HG02884 (cell line): ENCODE results near the gene CLVS2.

Experiments
- ATAC-seq: cut with Tn5 transposase; IDR thresholded peaks from one replicate; pipeline ENCODE4 v1.9.1; 2021; ENCODE audit warnings: mild to moderate bottlenecking, moderate library complexity; ENCODE audit not compliant: unreplicated experiment

CLVS2 gene

GRCh38 chr6:123024976-123025375 is 28.9 kb downstream of the CLVS2 start:
- ATAC-seq, result no peak

- no peak for ATAC-seq
These were observed 31.4 kb downstream of the CLVS2 start for GRCh38 chr6:123027408-123027807.

- no peak for ATAC-seq
These were observed 32.2 kb downstream of the CLVS2 start for GRCh38 chr6:123028263-123028662.

GRCh38 chr6:123030282-123030681 is 34.2 kb downstream of the CLVS2 start:
- no peak for ATAC-seq

- ATAC-seq, result no peak
These were observed 40.6 kb downstream of the CLVS2 start for GRCh38 chr6:123036648-123037047.

DNA sequence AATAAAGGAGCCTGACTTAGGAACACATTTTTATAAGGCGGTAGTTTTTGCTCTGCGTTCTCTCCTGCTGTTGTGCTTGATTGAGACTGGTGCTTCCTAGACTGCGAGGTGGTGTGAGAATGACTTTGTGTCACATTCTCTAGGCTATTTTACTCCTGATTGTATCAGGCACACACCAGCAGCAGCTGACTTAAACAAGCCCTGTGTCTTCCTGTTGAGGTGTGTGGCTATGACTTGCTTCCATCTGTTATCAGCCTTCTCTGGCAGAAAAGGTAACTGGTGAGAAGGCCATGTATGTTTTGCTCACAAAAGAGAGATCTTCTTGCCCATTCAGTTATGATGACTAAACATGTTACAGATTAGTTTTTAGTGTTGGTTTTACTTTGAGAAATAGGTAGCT is 43.4 kb downstream of the CLVS2 start:
- ATAC-seq, result no peak

- ATAC-seq, result no peak
These were observed 46.4 kb downstream of the CLVS2 start for GRCh38 chr6:123042401-123042800.

DNA sequence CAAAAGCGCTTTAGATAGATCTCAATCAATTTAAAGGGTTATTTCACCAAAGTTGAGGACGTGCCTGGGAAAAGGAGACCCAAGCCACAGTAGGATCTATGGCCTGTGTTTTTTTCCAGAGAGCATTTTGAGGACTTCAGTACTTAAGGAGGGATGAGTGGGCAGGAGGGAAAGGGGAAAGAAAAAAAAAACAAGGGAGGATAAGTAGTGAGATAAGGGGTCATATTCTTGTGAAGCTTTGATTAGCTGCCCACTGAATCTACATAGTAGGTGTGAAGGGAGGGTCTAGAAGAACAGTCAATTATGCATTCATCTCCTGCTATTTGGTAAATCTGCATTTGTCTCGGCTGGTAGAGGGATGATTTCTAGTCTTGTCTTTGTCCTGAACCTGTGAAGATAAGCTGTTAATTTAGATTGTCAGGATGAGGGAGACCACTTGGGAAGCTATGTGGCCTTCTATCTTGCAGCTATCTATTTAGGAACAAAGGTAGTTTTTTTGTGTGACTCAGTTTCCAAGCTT is 48.4 kb downstream of the CLVS2 start:
- no peak for ATAC-seq

- no peak for ATAC-seq
These were observed 57.7 kb downstream of the CLVS2 start for GRCh38 chr6:123053602-123054225.

- ATAC-seq, result no peak
These were observed 59.2 kb downstream of the CLVS2 start for GRCh38 chr6:123055256-123055655.

- no peak for ATAC-seq
These were observed 66.6 kb downstream of the CLVS2 start for GRCh38 chr6:123062670-123063069.

DNA sequence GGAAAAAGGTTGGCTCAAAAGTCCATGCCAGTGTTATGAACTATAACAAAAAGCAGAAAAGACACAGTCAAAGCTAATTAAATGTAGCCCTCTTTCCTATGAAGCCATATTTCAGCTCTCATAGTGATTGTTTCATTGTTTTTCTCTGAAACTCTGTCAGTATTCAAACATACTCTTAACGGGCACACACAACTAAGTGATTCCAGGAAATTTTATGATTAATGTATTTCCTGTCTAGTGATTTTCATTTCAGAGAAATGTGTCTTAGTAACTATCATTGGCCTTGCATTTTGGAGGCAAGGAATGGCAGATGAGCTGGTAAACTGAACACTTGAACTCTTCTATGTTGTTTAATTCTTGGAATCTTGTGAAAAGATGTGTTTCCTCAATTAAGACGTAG is 68.0 kb downstream of the CLVS2 start:
- no peak for ATAC-seq

DNA sequence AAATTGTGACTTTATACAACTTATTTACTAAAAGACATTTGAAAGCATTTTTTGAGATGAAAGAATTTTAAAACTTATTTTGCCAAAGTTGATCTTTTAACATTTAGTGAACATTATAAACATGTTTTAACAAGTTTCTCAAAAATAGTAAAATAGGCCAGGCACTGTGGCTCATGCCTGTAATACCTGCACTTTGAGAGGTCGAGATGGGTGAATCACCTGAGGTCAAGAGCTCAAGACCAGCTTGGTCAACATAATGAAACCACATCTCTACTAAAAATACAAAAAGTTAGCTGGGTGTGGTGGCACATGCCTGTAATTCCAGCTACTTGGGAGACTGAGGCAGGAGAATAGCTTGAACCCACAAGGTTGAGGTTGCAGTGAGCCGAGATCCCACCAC is 78.6 kb downstream of the CLVS2 start:
- ATAC-seq, result no peak

- no peak for ATAC-seq
These were observed 89.4 kb downstream of the CLVS2 start for GRCh38 chr6:123085403-123085802.

DNA sequence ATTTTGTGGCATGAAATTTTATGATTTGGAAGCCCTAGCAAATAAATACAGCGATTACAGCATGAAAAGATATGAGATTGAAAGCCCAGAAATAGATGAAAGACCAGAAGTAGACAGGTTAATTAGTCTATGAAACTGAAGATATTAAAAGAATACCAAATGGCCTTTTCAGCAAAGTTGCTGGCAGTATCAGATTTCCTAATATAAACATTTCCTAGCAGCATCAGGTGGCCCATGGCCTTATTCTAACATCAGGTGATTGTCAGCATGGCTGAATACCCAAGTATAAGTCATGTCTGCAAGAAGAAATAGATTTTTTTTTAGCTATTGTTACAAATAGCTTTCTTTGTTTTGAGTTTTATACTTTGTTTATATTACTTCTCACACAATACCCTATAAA is 93.2 kb downstream of the CLVS2 start:
- ATAC-seq, result no peak

DNA sequence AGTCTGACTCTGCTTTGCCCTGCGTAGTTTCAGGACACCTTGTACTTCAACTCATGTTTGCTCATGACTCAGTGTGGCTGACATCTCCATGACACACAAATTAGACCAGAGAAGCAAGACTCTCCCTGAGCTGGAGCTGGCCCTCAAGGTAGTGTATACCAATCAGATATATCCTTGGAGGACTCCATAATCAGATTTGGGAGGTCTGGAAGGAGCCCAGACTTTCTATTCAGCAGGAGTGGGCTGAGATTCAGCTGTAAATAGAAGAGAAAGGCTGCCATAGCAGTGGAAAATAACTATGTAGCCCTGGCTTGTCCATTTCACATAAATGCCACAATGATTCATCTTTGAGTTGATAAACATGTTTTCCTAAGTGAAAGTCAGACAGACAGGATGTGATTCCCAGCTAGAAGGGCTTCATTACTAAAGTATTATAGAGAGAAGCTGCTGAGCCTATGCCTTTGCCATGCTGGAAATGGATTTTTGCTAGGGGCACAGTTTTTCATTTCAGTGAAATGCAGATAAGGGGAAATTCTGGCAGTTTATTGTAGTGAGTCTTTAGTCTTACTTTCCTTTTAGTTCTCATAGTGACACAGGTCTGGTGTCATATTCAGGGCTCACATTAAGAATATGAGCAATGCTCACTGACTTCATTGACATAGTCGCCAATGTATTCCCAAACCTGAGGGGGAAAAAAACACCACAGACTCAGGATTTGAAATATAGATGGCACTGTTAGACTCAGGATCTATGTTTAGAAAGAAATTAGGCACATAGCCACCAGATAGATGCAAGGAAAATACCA is 95.3 kb downstream of the CLVS2 start:
- no peak for ATAC-seq

DNA sequence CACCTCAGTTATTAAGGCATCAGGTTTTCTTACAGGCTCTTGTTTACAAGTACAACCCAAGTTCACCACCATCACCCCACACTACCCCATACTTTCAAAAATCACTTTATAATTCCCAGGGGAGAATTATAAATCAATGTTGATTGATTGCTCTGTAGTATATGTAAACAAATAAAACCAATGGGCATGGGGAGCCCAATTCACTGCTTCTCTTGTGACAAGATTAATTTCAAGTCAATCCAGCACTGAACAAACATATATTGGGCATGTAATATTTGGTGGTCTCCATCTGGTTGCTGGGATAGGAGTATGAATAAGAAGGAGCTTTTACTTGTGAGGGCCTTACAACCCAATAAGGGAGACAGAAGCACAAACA is 95.8 kb downstream of the CLVS2 start:
- no peak for ATAC-seq

DNA sequence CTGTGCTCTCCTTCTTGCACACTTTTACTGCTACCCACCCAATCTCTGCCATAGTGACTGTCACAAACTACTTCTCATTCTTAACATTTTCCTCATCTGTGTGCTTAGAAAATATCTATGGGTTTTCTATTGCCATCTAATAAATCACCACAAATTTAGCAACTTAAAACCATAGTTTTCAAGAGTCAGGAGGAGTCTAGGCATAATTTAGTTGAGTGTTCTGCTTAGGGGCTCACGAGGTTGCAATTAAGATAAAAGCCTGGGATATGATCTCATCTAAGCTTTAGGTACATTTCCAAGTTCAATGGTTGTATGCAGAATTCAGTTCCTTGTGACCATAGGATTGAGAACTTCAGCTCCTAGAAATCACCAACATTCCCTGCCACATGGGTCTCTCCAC is 98.8 kb downstream of the CLVS2 start:
- no peak for ATAC-seq

DNA sequence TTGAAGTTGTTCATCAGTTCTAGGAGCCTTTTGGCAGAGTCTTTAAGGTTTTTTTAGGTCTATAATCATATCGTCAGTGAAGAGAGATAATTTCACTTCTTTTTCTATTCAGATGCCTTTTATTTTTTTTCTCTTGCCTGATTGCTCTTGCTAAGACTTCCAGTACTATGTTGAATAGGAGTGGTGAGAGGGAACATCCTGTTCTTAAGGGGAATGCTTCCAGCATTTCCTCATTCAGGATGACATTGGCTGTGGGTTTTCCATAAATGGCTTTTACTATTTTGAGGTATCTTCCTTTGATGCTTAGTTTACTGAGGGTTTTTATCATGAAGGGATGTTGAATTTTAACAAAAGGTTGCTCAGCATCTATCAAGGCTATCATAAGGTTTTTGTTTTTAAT is 109.5 kb downstream of the CLVS2 start:
- no peak for ATAC-seq

DNA sequence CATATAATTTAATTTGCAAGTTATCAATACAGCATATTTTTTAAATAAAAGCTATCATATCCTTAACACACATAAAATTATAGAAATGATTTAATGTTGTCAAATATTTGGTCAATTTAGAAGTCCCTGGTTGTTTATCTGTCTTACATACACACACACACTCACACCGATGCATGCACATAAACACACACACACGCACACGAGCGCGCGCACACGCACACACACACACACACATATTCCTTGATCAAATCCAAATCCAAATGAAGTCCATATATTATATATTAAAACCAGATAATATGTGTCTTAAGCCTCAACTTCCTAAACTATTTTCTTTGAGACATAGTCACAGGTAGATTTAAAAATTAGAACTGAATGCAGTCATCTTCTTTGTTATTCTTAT is 120.3 kb downstream of the CLVS2 start:
- no peak for ATAC-seq

DNA sequence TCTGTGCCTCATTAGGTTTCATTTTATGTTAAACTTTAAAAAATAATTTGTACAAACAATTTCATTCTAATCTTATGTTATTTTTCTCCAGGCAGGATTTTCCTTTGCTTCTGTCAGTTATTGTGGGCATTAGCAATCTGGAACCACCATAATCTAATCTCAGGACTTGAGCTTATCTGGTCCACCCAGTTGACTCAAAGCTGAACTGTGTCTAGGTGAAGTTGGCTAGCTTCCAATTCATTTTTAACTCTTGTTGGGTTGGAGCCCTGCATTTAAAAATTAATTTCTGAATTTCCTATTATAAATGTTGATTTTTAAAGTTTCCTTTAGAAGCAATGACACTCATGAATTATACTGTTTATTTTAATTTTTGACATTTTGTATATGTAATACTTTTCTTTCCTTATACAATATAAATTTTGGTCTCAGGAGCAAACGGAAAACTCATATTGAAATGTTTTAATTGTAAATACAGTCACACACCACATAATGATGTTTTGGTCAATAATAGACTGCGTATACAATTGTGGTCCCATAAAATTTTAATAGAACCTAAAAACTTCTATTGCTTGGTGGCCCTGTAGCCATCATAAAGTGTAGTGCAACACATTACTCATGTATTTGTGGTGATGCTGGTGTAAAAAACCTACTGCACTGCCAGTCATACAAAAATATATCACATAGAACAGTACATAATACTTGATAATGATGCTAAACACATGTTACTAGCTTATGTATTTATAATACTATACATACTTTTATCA is 121.3 kb downstream of the CLVS2 start:
- ATAC-seq, result no peak

- no peak for ATAC-seq
These were observed 122.8 kb downstream of the CLVS2 start for GRCh38 chr6:123118811-123119210.
